AG04449 (cell line): Measurements from ENCODE around the gene CLTC.

Source experiments
- CTCF ChIA-PET: fragments of 350-600 bp; formaldehyde crosslinking; extraction: SDS; loops from one replicate; lab custom pipeline; 2021; ENCODE audit warnings: antibody characterized with exemption; lab: Yijun Ruan, JAX
- POLR2A ChIA-PET: fragments of 400-600, 350-600 bp; formaldehyde crosslinking; extraction: SDS; loops from one replicate; lab custom pipeline; 2020; ENCODE audit warnings: antibody characterized with exemption, inconsistent platforms; lab: Yijun Ruan, JAX
- DNase-seq: peaks from one replicate; pipeline ENCODE4 v3.0.0-alpha.2; 2010; ENCODE audit warnings: low read depth, low spot score
- H3K4me3 ChIP-seq: 2 replicates; pipeline ENCODE4 v1.5.1; 2011; ENCODE audit warnings: low read depth, mild to moderate bottlenecking, control low read depth, low read length
- TF ChIP-seq, protein P1 (sequence below): IDR thresholded peaks from one replicate; pipeline ENCODE4 v1.5.1; 2011; ENCODE audit warnings: mild to moderate bottlenecking, moderate library complexity, low read length, control low read depth, inconsistent platforms; ENCODE audit not compliant: insufficient read depth; ENCODE audit errors: missing control alignments

Gene CLTC

DNA sequence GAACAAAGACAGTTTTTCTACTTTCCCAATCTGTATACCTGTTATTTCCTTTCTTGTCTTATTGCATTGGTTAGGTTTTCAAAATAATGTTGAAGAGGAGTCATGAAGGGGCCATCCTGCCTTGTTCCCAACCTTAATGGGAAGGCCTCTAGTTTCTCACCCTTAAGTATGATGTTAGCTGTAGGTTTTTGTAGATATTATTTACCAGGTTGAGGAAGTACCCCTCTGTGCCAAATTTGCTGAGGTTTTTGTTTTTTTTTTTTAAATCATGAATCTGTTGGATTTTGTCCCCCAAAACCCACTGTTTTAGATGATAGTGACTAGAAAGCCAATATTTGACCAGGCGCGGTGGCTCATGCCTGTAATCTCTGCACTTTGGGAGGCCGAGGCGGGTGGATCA is 124.1 kb downstream of the CLTC start:
- POLR2A ChIA-PET, result interaction anchor here (0.6 kb wide), 2 partner anchors 103 to 125 kb away, joined by 3 read pairs; no protein-coding TSS in a partner anchor
- H3K4me3 ChIP-seq, result no peak overlapping the region
- TF ChIP-seq, protein P1, sequence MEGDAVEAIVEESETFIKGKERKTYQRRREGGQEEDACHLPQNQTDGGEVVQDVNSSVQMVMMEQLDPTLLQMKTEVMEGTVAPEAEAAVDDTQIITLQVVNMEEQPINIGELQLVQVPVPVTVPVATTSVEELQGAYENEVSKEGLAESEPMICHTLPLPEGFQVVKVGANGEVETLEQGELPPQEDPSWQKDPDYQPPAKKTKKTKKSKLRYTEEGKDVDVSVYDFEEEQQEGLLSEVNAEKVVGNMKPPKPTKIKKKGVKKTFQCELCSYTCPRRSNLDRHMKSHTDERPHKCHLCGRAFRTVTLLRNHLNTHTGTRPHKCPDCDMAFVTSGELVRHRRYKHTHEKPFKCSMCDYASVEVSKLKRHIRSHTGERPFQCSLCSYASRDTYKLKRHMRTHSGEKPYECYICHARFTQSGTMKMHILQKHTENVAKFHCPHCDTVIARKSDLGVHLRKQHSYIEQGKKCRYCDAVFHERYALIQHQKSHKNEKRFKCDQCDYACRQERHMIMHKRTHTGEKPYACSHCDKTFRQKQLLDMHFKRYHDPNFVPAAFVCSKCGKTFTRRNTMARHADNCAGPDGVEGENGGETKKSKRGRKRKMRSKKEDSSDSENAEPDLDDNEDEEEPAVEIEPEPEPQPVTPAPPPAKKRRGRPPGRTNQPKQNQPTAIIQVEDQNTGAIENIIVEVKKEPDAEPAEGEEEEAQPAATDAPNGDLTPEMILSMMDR, result no peak
- no peak for DNase-seq
- CTCF ChIA-PET, result no interaction called here

DNA sequence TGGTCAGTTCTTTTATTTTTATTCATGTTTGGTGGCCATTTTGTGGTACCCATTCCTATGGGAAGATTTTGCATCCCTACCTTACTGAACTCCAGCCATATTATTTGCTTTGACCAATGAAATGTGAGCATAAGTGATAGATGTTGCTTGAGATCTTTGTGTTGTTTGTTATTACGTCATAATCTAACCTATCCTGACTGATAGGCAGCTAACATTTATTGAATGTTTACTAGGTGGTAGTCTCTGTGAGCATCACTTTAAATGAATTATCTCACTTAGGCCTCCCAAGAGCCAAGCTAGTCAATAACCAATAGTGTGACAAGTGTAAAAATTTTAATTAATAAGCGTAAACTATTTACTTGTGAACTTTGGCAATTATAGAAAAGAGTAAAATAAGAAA is 125.3 kb downstream of the CLTC start:
- CTCF ChIA-PET, result interaction anchor here (0.9 to 5.1 kb wide), 8 partner anchors 9 to 292 kb away, joined by 3 to 30 read pairs (median 5); no protein-coding TSS in a partner anchor
- POLR2A ChIA-PET, result no interaction called here

More for the DNA sequence above, 125.3 kb downstream of the CLTC start:
- no peak overlapping the region for H3K4me3 ChIP-seq
- TF ChIP-seq, protein P1, result no peak
- no peak for DNase-seq
